ENCODE data around the gene PDLIM7.

GRCh38 chr5:177531209-177531940 lies 34.0 kb upstream of the PDLIM7 start:
- TF ChIP-seq, protein P1, sequence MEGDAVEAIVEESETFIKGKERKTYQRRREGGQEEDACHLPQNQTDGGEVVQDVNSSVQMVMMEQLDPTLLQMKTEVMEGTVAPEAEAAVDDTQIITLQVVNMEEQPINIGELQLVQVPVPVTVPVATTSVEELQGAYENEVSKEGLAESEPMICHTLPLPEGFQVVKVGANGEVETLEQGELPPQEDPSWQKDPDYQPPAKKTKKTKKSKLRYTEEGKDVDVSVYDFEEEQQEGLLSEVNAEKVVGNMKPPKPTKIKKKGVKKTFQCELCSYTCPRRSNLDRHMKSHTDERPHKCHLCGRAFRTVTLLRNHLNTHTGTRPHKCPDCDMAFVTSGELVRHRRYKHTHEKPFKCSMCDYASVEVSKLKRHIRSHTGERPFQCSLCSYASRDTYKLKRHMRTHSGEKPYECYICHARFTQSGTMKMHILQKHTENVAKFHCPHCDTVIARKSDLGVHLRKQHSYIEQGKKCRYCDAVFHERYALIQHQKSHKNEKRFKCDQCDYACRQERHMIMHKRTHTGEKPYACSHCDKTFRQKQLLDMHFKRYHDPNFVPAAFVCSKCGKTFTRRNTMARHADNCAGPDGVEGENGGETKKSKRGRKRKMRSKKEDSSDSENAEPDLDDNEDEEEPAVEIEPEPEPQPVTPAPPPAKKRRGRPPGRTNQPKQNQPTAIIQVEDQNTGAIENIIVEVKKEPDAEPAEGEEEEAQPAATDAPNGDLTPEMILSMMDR (IDR thresholded peaks at IDR 0.05) = no peak
- no peak for TF ChIP-seq POLR2AphosphoS5 (IDR thresholded peaks at IDR 0.05)
